CD4-positive, alpha-beta T cell treated with Interferon alpha-2 for 1 hour (primary cell): ENCODE results near the gene TPRX1.
"Not testable (repeated sequence)": the region's sequence is repeated elsewhere in the genome, so short reads cannot be mapped to it uniquely, and the experiment has no call there.

Experiments
- DNase-seq, 2 donors: peaks; one replicate each; pipeline ENCODE4 v3.0.0-alpha.2; 2020 to 2022

The TPRX1 gene, protein sequence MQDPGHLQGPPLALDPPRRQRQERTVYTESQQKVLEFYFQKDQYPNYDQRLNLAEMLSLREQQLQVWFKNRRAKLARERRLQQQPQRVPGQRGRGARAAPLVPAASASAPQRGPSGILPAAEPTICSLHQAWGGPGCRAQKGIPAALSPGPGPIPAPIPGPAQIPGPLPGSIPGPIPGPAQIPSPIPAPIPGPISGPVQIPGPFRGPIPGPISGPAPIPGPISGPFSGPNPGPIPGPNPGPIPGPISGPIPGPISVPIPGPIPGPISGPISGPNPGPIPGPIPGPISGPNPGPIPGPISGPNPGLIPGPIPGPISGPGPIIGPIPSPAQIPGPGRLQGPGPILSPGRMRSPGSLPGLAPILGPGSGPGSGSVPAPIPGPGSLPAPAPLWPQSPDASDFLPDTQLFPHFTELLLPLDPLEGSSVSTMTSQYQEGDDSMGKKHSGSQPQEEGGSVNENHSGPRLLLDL

DNA sequence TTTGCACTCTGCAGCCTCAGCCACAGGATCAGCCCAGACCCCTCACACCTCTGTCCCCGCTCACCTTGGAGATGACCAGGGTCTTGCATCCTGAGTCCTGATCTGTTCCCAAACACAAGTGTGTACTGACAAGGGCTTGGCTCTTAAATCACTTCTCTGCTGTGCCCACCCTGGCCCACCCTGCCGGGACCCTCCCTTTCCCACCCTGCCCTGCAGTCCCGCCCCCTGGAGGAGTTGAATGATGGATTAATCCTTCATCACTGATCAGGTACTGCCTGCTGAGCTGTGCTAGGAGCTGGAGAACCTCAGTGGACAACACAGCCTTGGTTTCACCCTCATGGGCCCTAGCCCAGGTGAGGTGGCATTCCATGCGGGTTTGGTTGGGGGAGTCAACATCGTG lies at the start of gene TPRX1:
Gene TPRX1 (minus strand): TSS at position 101 of the 400 bp plus-strand sequence. CDS start 12 bp downstream, at position 89.
- DNase-seq = not testable (repeated sequence)

DNA sequence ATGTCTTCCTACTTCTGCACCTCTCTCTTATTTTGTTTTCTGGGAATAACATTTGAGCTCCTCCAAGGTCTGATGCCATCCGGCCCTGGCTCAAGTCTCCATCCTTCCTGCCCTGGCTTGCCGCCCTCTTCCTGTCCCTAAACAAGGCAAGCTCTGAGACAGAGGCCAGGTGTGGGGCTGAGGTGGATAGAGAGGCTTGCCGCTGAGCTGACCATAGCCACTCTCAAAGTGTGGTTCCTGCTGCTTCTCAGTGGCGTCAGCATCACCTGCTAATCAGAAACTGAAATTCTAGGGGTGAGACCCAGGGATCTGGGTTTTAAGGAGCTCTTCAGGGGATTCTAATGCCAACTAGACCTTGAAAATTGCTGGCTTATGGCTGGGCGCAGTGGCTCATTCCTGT lies 48.7 kb upstream of the TPRX1 start:
- no peak for DNase-seq

DNA sequence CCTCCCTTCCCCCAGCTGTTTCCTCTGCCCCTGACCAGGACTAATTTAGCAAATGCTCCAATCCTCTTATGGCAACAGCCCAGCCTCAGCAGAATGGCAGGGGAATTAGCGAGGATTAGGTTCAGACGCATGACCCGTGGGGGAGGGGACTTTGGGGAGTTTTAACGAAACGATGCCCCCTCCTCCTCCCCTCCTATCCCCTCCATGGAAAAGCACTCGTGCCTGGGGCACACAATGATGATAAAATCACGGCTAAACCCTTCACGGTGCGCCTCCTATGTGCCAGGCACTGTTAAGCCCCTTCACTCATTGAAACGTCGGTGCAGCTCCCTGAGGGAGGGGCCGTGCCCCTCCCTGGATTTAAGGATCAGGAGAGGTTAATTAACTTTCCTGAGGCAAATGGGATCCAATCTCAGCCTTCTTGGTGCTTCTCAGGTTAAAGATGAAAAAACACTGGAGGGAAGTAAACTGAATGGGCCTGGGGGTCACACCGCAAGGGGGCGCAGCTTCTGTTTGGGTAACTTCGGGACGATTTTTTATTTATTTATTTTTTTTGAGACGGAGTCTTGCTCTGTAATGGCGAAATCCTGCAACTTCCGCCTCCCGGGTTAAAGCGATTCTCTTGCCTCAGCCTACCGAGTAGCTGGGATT lies 44.6 kb upstream of the TPRX1 start:
- peak in 1 of 2 donors; percentile 20 for DNase-seq

DNA sequence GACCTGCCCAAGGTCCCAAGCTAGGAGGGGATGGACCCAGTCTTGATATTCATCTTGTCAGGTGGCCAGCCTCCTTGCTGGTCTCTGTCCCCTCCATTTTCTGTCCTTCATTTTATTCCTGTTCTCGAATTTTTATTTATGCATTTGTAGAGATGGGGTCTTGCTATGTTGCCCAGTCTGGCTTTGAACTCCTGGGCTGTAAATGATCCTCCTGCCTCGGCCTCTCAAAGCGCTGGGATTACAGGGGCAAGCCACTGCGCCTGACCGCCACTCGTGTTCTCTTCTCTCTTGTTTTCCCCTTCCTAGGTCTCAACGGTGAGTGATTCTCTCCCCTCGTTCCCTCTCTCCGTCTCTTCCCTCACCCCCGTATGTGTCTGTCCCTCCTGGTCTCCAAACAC lies 44.1 kb upstream of the TPRX1 start:
- DNase-seq = no peak

DNA sequence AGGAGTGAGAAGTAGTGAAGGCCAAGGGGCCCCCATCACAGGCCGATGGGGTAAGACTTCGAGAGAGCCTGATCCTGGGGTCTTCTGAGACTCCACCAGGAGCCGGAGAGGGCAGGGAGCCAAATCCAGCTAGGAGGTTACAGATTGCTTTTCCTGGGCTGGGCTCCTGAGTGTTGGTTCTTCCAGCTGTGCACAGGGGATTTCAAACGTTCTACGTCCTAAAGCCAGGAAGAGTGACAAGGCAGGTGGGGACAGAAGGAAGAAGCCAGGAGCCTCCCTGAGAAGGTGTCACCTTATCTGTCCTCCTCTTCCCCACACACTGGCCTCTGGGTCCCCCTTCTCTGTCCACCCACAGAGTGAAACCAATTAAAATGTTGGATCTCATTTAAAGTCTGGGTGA lies 38.6 kb upstream of the TPRX1 start:
- no peak for DNase-seq

DNA sequence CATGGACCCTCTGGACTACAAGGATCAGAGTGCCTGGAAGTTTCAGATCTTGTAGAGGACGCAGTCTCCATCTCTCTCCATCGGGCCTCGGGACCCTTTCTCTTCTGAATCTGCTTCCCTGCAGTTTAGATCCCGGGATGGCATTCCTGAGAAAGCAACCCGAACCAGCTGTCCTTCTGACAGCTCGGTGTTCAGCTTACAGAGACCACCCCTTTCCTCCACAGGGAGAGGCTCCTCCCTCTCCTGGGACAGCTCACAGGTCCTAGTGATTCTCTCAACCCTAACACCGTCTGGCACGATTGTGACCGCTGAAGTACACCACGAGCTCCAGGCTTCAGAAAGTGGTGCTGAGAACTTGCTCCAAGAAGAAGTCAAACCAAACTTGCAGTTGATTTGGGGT lies 35.6 kb upstream of the TPRX1 start:
- DNase-seq = no peak

DNA sequence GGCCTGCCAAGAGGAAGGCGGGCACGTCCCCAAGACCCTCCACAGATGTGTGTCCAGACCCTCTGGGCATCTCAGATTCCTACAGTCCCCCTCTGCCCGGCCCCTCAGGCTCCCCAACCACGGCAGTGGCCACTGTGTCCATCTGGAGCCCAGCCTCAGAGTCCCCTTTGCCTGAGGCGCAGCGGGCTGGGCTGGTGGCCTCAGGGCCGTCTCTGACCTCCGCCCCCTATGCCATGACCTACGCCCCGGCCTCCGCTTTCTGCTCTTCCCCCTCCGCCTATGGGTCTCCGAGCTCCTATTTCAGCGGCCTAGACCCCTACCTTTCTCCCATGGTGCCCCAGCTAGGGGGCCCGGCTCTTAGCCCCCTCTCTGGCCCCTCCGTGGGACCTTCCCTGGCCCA lies 35.1 kb upstream of the TPRX1 start:
- DNase-seq = no peak

DNA sequence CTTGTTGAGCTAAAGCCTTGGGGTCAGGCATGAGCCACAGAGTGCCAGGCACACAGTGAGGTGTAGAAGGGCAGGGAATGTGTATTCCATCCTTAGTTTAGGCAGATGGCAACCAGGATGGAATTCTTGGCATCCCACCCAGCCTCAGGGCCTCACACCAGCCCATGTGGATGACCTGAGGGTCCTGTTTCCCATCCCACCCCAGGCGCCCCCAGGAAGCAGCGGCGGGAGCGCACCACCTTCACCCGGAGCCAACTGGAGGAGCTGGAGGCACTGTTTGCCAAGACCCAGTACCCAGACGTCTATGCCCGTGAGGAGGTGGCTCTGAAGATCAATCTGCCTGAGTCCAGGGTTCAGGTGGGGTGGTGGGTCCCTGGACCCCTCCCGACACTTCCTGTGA lies 31.7 kb upstream of the TPRX1 start:
- DNase-seq = no peak

DNA sequence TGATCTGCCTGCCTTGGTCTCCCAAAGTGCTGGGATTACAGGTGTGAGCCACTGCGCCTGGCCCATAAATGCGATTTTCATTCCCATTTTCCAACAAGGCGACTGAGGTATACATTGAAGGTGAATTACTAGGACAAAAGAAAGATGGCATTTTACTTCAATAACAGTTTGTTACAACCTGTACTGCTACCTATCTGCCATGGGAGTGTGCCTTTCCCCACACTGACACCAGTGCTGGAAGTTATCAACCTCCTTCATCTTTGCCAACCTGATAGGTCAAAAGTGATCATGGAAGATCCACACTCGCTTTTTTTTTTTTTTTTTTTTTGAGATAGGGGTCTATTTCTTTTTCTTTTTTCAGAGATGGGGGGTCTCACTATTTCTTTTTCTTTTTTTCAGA lies 28.4 kb upstream of the TPRX1 start:
- DNase-seq = no peak

DNA sequence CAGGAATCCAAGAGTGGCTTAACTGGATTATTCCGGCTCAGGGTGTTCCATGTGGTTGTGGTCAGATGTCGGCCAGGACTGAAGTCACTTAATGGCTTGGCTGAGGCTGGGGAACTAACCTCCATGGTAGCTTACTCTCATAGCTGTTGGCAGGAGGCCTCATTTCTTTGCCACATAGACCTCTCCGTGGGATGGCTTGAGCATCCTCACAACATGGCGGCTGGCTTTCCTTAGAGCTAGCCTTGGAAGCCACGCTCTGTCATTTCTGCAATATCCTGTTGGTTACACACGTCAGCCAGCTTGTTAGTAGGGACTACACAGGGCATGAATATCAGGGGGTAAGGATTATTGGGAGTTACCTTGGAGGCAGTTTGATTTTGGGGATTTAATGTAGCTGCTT lies 22.4 kb upstream of the TPRX1 start:
- no peak for DNase-seq

DNA sequence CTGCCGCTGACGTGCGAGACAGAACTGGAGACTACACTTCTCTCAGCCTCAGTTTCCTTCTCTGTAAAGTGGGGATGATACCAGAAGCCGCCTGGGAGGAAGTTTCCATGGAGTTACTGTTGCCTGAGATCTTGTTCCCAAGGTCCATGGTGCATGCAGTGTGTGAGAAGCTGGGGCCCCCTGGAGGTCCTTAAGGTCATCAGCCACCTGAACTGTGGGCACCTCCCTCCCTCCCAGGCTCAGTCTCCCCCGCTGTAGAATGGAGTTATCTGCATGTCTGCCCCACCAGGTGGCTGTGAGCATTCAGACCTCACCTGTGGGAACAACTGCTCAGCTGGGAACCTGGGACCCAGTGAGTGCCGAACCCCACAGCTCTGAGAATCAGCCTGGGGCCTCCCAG lies 20.0 kb upstream of the TPRX1 start:
- no peak for DNase-seq

DNA sequence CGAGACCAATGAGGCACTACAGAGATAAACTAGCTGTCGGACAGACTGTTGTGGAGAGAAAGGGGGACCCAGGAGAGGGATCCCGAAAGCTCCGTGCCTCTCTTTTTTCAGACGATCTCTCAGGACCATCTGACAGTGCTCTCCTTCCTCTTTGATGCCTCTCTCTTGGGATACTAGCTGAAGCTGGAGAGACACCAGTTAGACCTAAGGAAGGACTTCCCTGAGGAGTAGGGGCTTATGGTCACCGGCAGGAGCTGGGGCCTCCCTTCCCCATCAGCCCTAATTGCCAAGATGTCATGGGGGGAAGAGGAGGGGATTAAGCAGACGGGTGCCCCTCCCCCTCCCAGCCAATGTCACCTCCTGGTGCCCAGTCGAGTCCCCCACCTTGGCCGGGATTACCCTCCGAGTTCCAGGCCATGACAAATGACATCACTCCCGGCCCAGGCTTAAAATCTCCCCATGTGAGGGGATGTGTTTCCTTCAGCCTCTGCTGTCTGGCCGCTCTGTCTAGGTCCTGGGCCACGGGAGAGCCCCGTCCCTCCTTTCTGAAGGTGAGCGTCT lies 17.2 kb upstream of the TPRX1 start, which contains the start of gene CRX:
Gene CRX (plus strand): TSS at position 478 of the 561 bp plus-strand sequence. CDS start 12,507 bp downstream, outside the sequence.
- DNase-seq = no peak

DNA sequence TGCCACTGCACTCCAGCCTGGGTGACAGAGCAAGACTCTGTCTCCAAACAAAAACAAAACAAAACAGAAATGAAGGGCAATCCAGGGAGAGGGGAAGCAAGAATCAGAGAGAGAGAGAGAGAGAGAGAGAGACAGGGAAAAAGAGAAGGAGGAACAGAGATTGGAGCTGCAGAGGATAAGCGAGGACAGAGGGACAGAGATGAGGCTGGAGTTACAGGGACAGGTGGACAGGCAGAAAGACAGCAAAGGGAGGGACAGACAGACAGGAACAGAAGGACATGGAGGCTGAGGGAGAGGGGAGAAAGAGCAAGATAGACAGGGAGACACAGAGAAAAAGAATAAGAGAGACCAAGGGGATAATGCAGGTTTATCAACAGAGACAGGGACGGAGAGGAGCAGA lies 16.1 kb upstream of the TPRX1 start:
- DNase-seq = no peak

DNA sequence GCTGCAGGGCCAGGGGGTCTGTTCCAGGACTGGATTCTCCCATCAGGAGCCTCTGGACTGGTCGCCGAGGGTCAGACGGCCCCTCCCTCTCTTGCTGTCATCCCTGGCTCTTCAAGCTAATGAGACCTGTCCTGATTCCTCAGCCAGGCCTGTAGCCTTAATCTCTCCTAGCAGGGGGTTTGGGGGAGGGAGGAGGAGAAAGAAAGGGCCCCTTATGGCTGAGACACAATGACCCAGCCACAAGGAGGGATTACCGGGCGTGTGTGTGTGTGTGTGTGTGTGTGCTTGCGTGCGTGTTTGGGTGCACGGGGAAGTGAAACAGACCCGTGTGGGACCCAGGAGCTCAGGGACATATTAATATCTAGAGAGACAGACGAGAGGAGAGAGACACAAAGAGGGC lies 15.5 kb upstream of the TPRX1 start:
- DNase-seq = no peak

DNA sequence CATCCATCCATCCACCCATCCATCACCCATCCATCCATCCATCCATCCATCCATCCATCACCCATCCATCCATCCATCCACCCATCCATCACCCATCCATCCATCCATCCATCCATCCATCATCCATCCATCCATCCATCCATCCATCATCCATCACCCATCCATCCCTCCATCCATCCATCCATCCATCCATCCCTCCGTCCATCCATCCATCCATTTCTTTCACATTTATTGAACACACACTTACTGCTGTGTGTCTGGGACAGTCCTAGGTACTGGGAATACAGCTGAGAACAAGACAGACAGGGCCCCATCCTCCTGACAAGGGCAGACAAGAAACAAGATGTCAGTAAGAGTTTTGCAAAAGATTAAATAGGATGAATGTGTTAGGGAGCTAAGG lies 13.9 kb upstream of the TPRX1 start:
- not testable (repeated sequence) for DNase-seq

DNA sequence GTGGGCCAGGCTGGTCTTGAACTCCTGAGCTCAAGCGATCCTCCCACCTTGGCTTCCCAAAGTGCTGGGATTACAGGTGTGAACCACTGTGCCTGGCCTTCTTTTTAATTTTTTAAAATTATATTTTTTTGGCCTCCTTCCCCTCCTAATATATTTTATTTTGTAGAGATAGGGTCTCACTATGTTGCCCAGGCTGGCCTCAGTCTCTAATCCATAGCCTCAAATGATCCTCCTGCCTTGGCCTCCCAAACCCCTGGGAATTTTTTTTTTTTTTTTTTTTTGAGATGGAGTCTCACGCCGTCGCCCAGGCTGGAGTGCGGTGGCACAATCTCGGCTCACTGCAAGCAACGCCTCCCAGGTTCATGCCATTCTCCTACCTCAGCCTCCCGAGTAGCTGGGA lies 11.9 kb upstream of the TPRX1 start:
- DNase-seq = not testable (repeated sequence)

DNA sequence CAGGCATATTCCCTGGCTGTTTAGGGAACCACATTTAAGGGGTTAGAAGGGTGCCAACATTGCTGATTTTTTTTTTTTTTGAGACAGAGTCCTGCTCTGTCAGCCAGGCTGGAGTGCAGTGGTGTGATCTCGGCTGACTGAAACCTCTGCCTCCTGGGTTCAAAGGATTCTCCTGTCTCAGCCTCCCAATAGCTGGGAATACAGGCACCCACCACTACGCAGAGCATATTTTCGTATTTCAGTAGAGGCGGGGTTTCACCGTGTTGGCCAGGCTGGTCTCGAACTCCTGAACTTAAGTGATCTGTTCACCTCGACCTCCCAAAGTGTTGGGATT lies 9.6 kb upstream of the TPRX1 start:
- no peak for DNase-seq

DNA sequence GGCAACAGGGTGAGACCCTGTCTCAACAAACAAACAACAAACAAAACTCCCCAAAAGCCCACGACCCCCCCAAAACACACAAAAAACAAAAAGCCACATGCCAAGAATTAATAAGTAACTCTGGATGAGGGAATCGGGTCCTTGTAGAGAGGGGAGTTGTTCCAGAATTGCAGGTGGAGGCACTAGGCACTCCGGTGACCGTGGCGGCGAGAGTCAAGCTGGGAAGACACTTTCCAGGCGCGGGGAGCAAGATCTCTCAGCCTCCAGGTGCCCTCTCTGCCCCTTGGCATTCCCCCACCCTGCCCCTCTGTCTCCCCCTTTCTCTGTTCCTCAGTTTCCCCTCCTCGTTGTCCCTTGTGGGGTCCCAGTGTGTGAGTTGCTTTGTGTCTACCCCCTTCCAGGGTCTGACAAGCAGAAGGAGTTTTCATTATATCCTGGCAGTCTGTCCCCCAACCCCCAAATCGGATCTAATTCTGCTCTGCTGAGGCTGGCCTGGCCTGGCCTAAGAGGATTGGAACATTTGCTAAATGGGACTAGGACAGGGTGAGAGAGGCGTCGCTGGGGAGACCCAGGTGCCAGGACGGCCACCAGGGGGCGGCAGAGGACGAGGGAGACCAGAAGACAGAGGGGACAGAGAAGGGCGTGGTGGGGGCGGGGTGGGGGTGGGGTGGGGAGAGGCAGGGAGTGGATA lies 9.1 kb upstream of the TPRX1 start:
- DNase-seq = peak; percentile 52 to 71

DNA sequence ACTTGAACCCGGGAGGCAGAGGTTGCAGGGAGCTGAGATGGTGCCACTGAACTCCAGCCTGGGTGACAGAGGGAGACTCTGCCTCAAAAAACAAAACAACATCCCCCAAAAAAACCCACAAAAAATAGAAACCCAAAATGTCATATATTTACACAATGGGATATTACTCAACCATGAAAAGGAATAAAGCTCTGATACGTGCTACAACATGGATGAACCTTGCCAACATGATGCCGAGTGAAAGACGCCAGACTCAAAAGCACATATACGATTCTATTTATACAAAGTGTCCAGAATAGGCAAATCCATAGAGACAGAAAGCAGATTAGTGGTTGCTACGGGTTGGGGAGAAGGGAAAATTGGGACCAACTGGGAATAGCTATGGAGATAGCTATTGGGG lies 2.1 kb upstream of the TPRX1 start:
- no peak for DNase-seq

DNA sequence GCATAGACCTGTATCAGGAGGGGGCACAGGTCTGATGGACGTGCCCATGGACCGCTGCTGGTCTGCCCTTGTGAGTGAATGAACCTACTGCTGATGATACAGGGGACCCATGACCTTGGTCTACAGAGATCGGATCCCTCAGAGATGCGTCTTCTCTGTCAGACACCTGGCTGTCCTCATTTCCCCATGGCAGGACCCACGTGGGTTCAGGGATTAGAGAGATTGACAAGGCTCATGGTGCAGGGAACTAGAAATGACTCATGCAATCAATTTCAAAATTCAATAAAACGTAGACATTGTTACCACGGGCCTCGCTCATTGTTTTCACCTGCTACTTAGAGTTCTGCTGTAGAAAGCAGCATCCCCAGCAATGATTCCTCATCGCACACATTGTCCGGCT lies 962 bp upstream of the TPRX1 start:
- DNase-seq = no peak

DNA sequence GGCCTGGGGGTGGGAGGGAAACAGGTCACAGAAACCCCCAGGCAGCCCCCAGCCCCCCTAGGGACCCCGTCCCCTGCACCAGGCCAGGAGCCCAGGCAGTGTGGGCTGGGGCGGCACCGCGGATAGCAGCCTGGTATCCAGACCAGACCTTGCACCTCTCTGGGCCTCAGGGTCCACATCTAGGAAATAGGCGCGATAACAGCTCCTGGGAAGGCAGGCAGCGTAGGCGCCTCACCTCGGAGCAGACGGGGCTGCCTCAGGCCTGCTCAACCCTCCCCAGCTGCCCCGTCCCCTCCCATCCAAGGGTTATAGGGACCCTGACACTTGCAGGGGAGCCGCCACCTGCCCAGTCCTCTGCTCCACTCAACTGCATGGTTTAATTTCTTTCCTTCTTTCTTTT lies 680 bp downstream of the TPRX1 start:
- not testable (repeated sequence) for DNase-seq

DNA sequence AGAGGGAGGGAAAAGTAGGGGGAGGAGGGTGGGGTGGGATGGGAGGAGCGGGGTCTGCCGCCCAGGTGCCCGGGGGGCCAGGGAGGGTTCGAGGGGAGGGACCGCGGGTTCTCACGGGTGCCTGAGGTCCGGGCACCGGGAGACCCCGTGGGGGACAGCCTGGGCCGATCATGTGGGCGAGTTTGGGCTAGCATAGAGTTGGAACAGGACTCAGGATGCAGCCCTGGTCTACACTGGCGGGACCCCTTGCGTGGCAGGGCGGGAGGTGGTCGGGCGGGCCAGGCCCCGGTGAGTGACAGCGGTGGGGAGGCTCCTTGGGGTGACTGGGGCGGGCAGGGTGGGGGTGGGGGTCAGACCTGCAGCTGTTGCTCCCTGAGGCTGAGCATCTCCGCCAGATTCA lies 1.2 kb downstream of the TPRX1 start:
- not testable (repeated sequence) for DNase-seq

DNA sequence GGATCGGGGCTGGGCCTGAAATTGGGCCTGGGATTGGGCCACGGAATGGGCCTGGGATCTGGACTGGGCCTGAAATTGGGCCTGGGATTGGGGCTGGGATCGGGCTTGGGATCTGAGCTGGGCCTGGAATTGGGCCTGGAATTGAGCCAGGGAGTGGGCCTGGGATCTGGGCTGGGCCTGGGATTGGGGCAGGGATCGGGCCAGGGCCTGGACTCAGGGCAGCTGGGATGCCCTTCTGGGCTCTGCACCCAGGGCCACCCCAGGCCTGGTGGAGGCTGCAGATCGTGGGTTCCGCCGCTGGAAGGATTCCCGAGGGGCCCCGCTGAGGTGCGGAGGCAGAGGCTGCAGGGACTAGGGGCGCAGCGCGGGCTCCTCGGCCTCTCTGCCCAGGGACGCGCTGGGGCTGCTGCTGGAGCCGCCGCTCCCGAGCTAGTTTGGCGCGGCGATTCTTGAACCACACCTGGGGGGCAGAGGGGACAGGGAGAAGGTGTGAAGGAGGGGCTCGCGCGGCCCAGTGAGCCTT lies 1.8 kb downstream of the TPRX1 start:
- DNase-seq = no peak
